GM12878 (cell line): ENCODE measurements around the gene NEMP2. TPM values are rescaled to one million over a fixed set of nuclear protein-coding genes. Genes with fewer than 3 reads are reported as not detected.

Source experiments
- ATAC-seq: fragments of 200-7000 bp; cut with Tn5 transposase; 3 replicates; pipeline ENCODE4 v1.9.1; 2020; ENCODE audit warnings: mild to moderate bottlenecking, moderate library complexity
- BruUV-seq: library from RNA; stranded (reverse); fragments of 400-500 nt; replicated peaks from 2 replicates; lab custom pipeline; 2021; lab: Mats Ljungman, UMichigan
- CTCF ChIA-PET: fragments of 300-600 bp; sonication (Branson Sonifier 250); formaldehyde crosslinking; extraction: SDS; loops from one replicate; lab custom pipeline; 2021; ENCODE audit warnings: inconsistent platforms; lab: Yijun Ruan, JAX
- POLR2A ChIA-PET: fragments of 350-600 bp; formaldehyde crosslinking; extraction: SDS; loops from one replicate; lab custom pipeline; 2021; ENCODE audit warnings: inconsistent platforms; lab: Charles Lee
- RAD21 ChIA-PET: fragments of 300-600 bp; sonication (Branson Sonifier 250); formaldehyde crosslinking; loops from one replicate; lab custom pipeline; 2023; ENCODE audit warnings: antibody characterized with exemption; ENCODE audit not compliant: unreplicated experiment; lab: Charles Lee
- SMC1A ChIA-PET: fragments of 300-600 bp; sonication (Branson Sonifier 250); formaldehyde crosslinking; loops from one replicate; lab custom pipeline; 2023; ENCODE audit not compliant: unreplicated experiment, uncharacterized antibody; lab: Charles Lee
- DNase-seq: peaks from one replicate; pipeline ENCODE4 v3.0.0-alpha.2; 2011; ENCODE audit warnings: low read depth, low spot score
- FAIRE-seq: peaks from 3 replicates; lab custom pipeline; 2011; peaks lifted over from hg19 to GRCh38; lab: Jason Lieb, UNC
- H2AFZ ChIP-seq: 2 replicates; pipeline ENCODE4 v1.6.0; 2011; ENCODE audit warnings: low read depth, low read length, control low read depth; ENCODE audit not compliant: control insufficient read depth
- H3K27ac ChIP-seq: 2 replicates; pipeline ENCODE4 v1.5.1; 2011; ENCODE audit warnings: control low read depth; ENCODE audit not compliant: control insufficient read depth, insufficient read depth
- H3K27me3 ChIP-seq, 2 experiments: replicated peaks in 1 of 2; 2 replicates each; pipeline versions ENCODE4 v1.6.0 to v1.6.1; 2011; ENCODE audit warnings: low read length in 1 of 2; ENCODE audit not compliant: control insufficient read depth in 2 of 2, insufficient read depth in 2 of 2
- H3K36me3 ChIP-seq, 2 experiments: 2 replicates each; pipeline ENCODE4 v1.5.1; 2011; ENCODE audit warnings: low read length in 1 of 2; ENCODE audit not compliant: control insufficient read depth in 2 of 2, insufficient read depth in 2 of 2
- H3K4me1 ChIP-seq: 2 replicates; pipeline ENCODE4 v1.6.1; 2011; ENCODE audit warnings: mild to moderate bottlenecking, low read length, moderate library complexity, mixed read lengths; ENCODE audit not compliant: control insufficient read depth, insufficient read depth
- H3K4me2 ChIP-seq: 2 replicates; pipeline ENCODE4 v1.6.0; 2011; ENCODE audit warnings: control low read depth; ENCODE audit not compliant: control insufficient read depth, insufficient read depth
- H3K4me3 ChIP-seq: fragments of 200-600 bp; sonication (generic); 2 replicates; pipeline ENCODE4 v1.5.1; 2016
- H3K79me2 ChIP-seq: 2 replicates; pipeline ENCODE4 v1.6.0; 2011; ENCODE audit warnings: low read length; ENCODE audit not compliant: control insufficient read depth, insufficient read depth
- H3K9ac ChIP-seq: 2 replicates; pipeline ENCODE4 v1.8.0; 2011; ENCODE audit warnings: low read length, control low read depth, mixed read lengths; ENCODE audit not compliant: control insufficient read depth, insufficient read depth
- H3K9me3 ChIP-seq: replicated peaks from 3 replicates; pipeline ENCODE4 v1.5.1; 2011; ENCODE audit warnings: mild to moderate bottlenecking, low read length; ENCODE audit not compliant: control insufficient read depth, insufficient read depth
- H4K20me1 ChIP-seq: 2 replicates; pipeline ENCODE4 v1.6.0; 2011; ENCODE audit not compliant: control insufficient read depth, insufficient read depth
- BHLHE40 ChIP-seq, 2 experiments: fragments of 450-650 bp in 1 of 2; IDR thresholded peaks; 2 replicates each; pipeline ENCODE4 v1.6.1; 2011 to 2017; ENCODE audit warnings: low read depth in 2 of 2, borderline replicate concordance in 1 of 2, improper control_type of control experiment in 1 of 2, low read length in 1 of 2, mild to moderate bottlenecking in 1 of 2
- FOS ChIP-seq: IDR thresholded peaks from 3 replicates; pipeline ENCODE4 v1.6.1; 2011; ENCODE audit warnings: borderline replicate concordance; ENCODE audit not compliant: insufficient read length; ENCODE audit errors: extremely low read depth
- GABPA ChIP-seq: IDR thresholded peaks from 2 replicates; pipeline ENCODE4 v1.6.1; 2014; ENCODE audit warnings: antibody characterized with exemption, low read depth, mild to moderate bottlenecking, inconsistent platforms
- HDGF ChIP-seq: fragments of 450-650 bp; IDR thresholded peaks from 2 replicates; pipeline ENCODE4 v1.6.1; 2016; ENCODE audit warnings: antibody characterized with exemption
- IRF4 ChIP-seq: IDR thresholded peaks from 2 replicates; pipeline ENCODE4 v1.6.1; 2011; ENCODE audit warnings: low read depth, low read length
- NRF1 ChIP-seq: conservative IDR thresholded peaks from 2 replicates; pipeline ENCODE4 v1.6.1; 2011; ENCODE audit warnings: mild to moderate bottlenecking, low read depth, low read length, improper control_type of control experiment
- POU2F2 ChIP-seq: IDR thresholded peaks from 3 replicates; pipeline ENCODE4 v1.6.1; 2011; ENCODE audit warnings: low read depth, mild to moderate bottlenecking, low read length, borderline replicate concordance
- TCF12 ChIP-seq: IDR thresholded peaks from 2 replicates; pipeline ENCODE4 v1.6.1; 2011; ENCODE audit warnings: low read depth, mild to moderate bottlenecking, low read length
- ZZZ3 ChIP-seq: IDR thresholded peaks from 2 replicates; pipeline ENCODE4 v1.6.1; 2011; ENCODE audit warnings: low read depth; ENCODE audit not compliant: control insufficient read depth, insufficient read length
- WGBS: methylation state at CpG from one replicate; pipeline ENCODE4 v1.1.6; 2016; ENCODE audit warnings: low lambda C conversion rate; ENCODE audit not compliant: insufficient replicate concordance, insufficient coverage; ENCODE audit errors: missing lambda C conversion rate; 5-methylcytosine and 5-hydroxymethylcytosine counted together
- in situ Hi-C: fragments of 300-500 bp; cut with MboI; formaldehyde crosslinking; loops from 9 replicates; pipeline ENCODE4 v1.14.3; 2018; ENCODE audit warnings: mixed read lengths
- intact Hi-C: fragments of 100-400 bp; cut with micrococcal nuclease; formaldehyde crosslinking; loops from one replicate; pipeline ENCODE4 v1.14.2; 2022; ENCODE audit not compliant: unreplicated experiment
- polyA plus RNA-seq, 11 experiments: library from polyadenylated mRNA; depleted of rRNA in 4 of 11; unstranded in 6 of 11; stranded (reverse) in 5 of 11; fragments of >200 nt; fragmentation: Nextera tagmentation in 4 of 11; fragmentation: Illumina TruSeq in 1 of 11; extraction: Ambion mirVana in 4 of 11; extraction: Trizol in 1 of 11; gene quantifications; 1 replicate in 1 of 11; 2 replicates in 10 of 11; pipeline versions ENCODE4 v1.2.1 to v1.2.3, GENCODE V29; 2011 to 2016; ENCODE audit warnings: inconsistent platforms in 2 of 11, missing spikeins in 2 of 11, low read depth in 1 of 11
- total RNA-seq, 4 experiments: library from RNA; depleted of rRNA in 3 of 4; stranded (reverse); fragments of >200 nt in 3 of 4; fragmentation: Illumina TruSeq in 1 of 4; extraction: Trizol in 1 of 4; gene quantifications; 2 replicates each; pipeline versions ENCODE4 v1.2.1 to v1.2.3, GENCODE V29; 2013 to 2021
- TF ChIP-seq, protein P1 (sequence below), 3 experiments: IDR thresholded peaks in 2 of 3; conservative IDR thresholded peaks in 1 of 3; 2 replicates each; pipeline ENCODE4 v1.5.1; 2011; ENCODE audit warnings: low read depth in 3 of 3, low read length in 3 of 3, mild to moderate bottlenecking in 3 of 3, control low read depth in 2 of 3, moderate library complexity in 2 of 3, inconsistent platforms in 1 of 3, mixed read lengths in 1 of 3; ENCODE audit not compliant: control insufficient read depth in 2 of 3, insufficient read depth in 1 of 3; ENCODE audit errors: extremely low read depth in 1 of 3
- TF ChIP-seq, protein P2 (sequence below): IDR thresholded peaks from 2 replicates; pipeline ENCODE4 v1.6.1; 2012; ENCODE audit warnings: low read depth, low read length, improper control_type of control experiment
- TF ChIP-seq, protein P3 (sequence below): fragments of 450-650 bp; IDR thresholded peaks from 2 replicates; pipeline ENCODE4 v1.6.1; 2017; ENCODE audit warnings: mild to moderate bottlenecking, low read depth, inconsistent platforms; ENCODE audit not compliant: poor library complexity, severe bottlenecking
- TF ChIP-seq, protein P4 (sequence below): IDR thresholded peaks from 2 replicates; pipeline ENCODE4 v1.6.1; 2012; ENCODE audit warnings: low read depth, low read length, improper control_type of control experiment
- TF ChIP-seq, protein P5 (sequence below): fragments of 450-650 bp; IDR thresholded peaks from 2 replicates; pipeline ENCODE4 v1.6.1; 2016; ENCODE audit warnings: mild to moderate bottlenecking

Gene NEMP2
- total and polyA plus RNA-seq, 10 of the 15 experiments (the other 5 are each of a cell fraction or from before 2014, with no cell fraction given), result 2.3 to 14.0 (median 8.1) TPM

DNA sequence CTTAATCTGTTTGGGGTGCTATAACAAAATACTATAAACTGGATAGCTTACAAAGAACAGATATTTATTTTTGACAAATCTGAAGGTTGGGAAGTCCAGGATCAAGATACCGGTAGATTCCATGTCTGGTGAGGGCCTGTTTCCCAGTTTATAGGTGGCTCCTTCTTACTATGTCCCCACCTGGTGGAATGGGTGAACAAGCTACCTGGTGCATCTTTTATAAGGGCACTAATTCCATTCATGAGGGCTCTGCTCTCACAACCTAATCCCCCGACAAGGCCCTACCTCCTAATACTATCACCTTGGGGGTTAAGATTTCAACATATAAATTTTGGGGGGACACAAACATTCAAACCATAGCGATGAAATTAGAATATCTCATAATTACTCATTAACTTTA is 15.6 kb upstream of the NEMP2 start:
- Histone ChIP-seq H3K79me2 (no peaks in the 10 kb centered on the region), H3K27ac (no peak overlapping the region), H3K9ac (no peak overlapping the region), H2AFZ (no peak overlapping the region), H3K9me3 (no peaks in the 10 kb centered on the region; the same call in 2 of the 3 replicates), H3K36me3 (no peaks in the 10 kb centered on the region), H3K4me2 (no peak overlapping the region), H3K4me3 (no peak overlapping the region), H4K20me1 (no peaks in the 10 kb centered on the region), H3K4me1 (no peaks in the 10 kb centered on the region), H3K27me3 (no peaks in the 10 kb centered on the region)
- DNase-seq (no peak), ATAC-seq (no peak), FAIRE-seq (no peak)
- no TSS peak for BruUV-seq
- POLR2A ChIA-PET, result interaction anchor here (0.6 kb wide), 2 partner anchors 26 to 98 kb away, joined by 4 read pairs; no protein-coding TSS in a partner anchor
- CTCF ChIA-PET, result interaction anchor here (1.4 to 2.9 kb wide), 3 partner anchors 12 to 167 kb away, joined by 3 to 11 read pairs (median 4); no protein-coding TSS in a partner anchor
- SMC1A ChIA-PET, result interaction anchor here (1.2 to 1.5 kb wide), 3 partner anchors 17 to 461 kb away, joined by 3 to 5 read pairs (median 4); no protein-coding TSS in a partner anchor
- RAD21 ChIA-PET, result interaction anchor here (1.0 to 1.4 kb wide), 3 partner anchors 12 to 101 kb away, joined by 3 to 4 read pairs (median 3); no protein-coding TSS in a partner anchor
- in situ Hi-C loops (no loop called here), intact Hi-C loops (no loop called here)
- TF ChIP-seq NRF1 (no peak), IRF4 (no peak), ZZZ3 (no peak), HDGF (no peak), BHLHE40 (IDR thresholded peaks at IDR 0.05; ENCODE audit: borderline replicate concordance in 1 of 2, low read depth in 2 of 2, low read length in 1 of 2) (no peak), POU2F2 (no peak), FOS (no peak), TCF12 (no peak), GABPA (no peak)
- TF ChIP-seq, protein P1, sequence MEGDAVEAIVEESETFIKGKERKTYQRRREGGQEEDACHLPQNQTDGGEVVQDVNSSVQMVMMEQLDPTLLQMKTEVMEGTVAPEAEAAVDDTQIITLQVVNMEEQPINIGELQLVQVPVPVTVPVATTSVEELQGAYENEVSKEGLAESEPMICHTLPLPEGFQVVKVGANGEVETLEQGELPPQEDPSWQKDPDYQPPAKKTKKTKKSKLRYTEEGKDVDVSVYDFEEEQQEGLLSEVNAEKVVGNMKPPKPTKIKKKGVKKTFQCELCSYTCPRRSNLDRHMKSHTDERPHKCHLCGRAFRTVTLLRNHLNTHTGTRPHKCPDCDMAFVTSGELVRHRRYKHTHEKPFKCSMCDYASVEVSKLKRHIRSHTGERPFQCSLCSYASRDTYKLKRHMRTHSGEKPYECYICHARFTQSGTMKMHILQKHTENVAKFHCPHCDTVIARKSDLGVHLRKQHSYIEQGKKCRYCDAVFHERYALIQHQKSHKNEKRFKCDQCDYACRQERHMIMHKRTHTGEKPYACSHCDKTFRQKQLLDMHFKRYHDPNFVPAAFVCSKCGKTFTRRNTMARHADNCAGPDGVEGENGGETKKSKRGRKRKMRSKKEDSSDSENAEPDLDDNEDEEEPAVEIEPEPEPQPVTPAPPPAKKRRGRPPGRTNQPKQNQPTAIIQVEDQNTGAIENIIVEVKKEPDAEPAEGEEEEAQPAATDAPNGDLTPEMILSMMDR (IDR thresholded peaks at IDR 0.05 in 2 of 3, conservative IDR thresholded peaks at IDR 0.05 in 1 of 3; ENCODE audit: control insufficient read depth in 2 of 3, extremely low read depth in 1 of 3, insufficient read depth in 1 of 3, low read depth in 3 of 3, low read length in 3 of 3), result no peak
- TF ChIP-seq, protein P2, sequence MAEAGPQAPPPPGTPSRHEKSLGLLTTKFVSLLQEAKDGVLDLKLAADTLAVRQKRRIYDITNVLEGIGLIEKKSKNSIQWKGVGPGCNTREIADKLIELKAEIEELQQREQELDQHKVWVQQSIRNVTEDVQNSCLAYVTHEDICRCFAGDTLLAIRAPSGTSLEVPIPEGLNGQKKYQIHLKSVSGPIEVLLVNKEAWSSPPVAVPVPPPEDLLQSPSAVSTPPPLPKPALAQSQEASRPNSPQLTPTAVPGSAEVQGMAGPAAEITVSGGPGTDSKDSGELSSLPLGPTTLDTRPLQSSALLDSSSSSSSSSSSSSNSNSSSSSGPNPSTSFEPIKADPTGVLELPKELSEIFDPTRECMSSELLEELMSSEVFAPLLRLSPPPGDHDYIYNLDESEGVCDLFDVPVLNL, result no peak
- TF ChIP-seq, protein P3, sequence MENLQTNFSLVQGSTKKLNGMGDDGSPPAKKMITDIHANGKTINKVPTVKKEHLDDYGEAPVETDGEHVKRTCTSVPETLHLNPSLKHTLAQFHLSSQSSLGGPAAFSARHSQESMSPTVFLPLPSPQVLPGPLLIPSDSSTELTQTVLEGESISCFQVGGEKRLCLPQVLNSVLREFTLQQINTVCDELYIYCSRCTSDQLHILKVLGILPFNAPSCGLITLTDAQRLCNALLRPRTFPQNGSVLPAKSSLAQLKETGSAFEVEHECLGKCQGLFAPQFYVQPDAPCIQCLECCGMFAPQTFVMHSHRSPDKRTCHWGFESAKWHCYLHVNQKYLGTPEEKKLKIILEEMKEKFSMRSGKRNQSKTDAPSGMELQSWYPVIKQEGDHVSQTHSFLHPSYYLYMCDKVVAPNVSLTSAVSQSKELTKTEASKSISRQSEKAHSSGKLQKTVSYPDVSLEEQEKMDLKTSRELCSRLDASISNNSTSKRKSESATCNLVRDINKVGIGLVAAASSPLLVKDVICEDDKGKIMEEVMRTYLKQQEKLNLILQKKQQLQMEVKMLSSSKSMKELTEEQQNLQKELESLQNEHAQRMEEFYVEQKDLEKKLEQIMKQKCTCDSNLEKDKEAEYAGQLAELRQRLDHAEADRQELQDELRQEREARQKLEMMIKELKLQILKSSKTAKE, result no peak
- TF ChIP-seq, protein P4, sequence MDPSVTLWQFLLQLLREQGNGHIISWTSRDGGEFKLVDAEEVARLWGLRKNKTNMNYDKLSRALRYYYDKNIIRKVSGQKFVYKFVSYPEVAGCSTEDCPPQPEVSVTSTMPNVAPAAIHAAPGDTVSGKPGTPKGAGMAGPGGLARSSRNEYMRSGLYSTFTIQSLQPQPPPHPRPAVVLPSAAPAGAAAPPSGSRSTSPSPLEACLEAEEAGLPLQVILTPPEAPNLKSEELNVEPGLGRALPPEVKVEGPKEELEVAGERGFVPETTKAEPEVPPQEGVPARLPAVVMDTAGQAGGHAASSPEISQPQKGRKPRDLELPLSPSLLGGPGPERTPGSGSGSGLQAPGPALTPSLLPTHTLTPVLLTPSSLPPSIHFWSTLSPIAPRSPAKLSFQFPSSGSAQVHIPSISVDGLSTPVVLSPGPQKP, result no peak
- TF ChIP-seq, protein P5, sequence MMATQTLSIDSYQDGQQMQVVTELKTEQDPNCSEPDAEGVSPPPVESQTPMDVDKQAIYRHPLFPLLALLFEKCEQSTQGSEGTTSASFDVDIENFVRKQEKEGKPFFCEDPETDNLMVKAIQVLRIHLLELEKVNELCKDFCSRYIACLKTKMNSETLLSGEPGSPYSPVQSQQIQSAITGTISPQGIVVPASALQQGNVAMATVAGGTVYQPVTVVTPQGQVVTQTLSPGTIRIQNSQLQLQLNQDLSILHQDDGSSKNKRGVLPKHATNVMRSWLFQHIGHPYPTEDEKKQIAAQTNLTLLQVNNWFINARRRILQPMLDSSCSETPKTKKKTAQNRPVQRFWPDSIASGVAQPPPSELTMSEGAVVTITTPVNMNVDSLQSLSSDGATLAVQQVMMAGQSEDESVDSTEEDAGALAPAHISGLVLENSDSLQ, result no peak
- WGBS, result 93% methylated on average over 3 of the region's 3 CpGs
